ENCODE measurements around the gene ZP4. TPM values are rescaled to one million over a fixed set of nuclear protein-coding genes. Genes with fewer than 3 reads are reported as not detected.

The ZP4 gene
- total RNA-seq, 1 donor from 2014 or later: not detected

DNA sequence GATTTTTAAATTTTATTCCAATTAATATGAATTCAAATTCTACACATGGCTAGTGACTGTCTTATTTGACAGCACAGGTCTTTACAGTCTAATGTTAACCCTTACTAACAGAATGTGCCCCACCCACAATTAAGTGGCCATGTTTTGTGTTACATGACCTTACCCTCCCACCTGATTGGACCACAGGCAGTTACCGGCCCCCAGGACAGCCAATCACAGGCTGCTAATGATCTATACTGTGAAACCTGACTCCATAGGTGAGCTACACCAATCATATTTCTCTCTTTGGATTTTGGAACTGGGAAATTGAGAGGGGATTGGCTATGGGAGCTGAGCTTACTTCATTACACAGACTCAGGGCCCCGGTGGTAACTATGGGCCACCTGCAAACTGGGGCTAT is 27.5 kb downstream of the ZP4 start:
- no peak for DNase-seq (ENCODE audit: low spot score)
- H3K36me3 Mint-ChIP-seq (ENCODE audit: low read depth): no peaks in the 10 kb centered on the region
- TF ChIP-seq, protein P1, sequence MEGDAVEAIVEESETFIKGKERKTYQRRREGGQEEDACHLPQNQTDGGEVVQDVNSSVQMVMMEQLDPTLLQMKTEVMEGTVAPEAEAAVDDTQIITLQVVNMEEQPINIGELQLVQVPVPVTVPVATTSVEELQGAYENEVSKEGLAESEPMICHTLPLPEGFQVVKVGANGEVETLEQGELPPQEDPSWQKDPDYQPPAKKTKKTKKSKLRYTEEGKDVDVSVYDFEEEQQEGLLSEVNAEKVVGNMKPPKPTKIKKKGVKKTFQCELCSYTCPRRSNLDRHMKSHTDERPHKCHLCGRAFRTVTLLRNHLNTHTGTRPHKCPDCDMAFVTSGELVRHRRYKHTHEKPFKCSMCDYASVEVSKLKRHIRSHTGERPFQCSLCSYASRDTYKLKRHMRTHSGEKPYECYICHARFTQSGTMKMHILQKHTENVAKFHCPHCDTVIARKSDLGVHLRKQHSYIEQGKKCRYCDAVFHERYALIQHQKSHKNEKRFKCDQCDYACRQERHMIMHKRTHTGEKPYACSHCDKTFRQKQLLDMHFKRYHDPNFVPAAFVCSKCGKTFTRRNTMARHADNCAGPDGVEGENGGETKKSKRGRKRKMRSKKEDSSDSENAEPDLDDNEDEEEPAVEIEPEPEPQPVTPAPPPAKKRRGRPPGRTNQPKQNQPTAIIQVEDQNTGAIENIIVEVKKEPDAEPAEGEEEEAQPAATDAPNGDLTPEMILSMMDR (IDR thresholded peaks at IDR 0.05): no peak
- no peak overlapping the region for H3K27ac Mint-ChIP-seq (ENCODE audit: unreplicated experiment)
- peaks cover 8% of the 10 kb centered on the region for H3K4me1 Mint-ChIP-seq (ENCODE audit: low read depth)
- no peaks in the 10 kb centered on the region for H3K9me3 Mint-ChIP-seq (ENCODE audit: low read depth)
- peaks cover 6% of the 10 kb centered on the region for H3K27me3 Mint-ChIP-seq (ENCODE audit: low read depth)
- no peak overlapping the region for H3K4me3 Mint-ChIP-seq (ENCODE audit: unreplicated experiment)

DNA sequence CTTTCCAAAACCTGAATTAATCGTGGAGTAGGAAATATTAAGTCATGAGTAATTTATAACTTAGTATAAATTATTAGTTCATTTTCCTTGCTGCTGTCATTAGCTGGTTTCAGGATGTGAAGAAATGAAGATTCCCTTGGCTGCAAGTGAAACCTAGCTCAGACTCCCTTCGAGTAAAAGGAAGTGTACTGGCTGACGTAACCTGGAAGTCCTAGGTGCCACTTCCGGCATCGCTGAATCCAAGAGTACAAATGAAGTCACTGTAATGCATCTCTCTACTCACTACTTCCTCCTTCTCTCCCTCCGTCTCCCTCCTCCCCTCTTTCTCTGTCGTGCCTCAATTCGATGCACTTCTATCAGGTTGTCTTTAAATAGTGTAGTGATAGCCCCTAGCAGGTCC is 28.8 kb downstream of the ZP4 start:
- peaks cover 9% of the 10 kb centered on the region for H3K27me3 Mint-ChIP-seq (ENCODE audit: low read depth)
- H3K4me1 Mint-ChIP-seq (ENCODE audit: low read depth): peaks cover 8% of the 10 kb centered on the region
- no peaks in the 10 kb centered on the region for H3K36me3 Mint-ChIP-seq (ENCODE audit: low read depth)
- no peak for DNase-seq (ENCODE audit: low spot score)
- TF ChIP-seq, protein P1 (IDR thresholded peaks at IDR 0.05): no peak
- H3K4me3 Mint-ChIP-seq (ENCODE audit: unreplicated experiment): no peak overlapping the region
- H3K27ac Mint-ChIP-seq (ENCODE audit: unreplicated experiment): no peak overlapping the region
- H3K9me3 Mint-ChIP-seq (ENCODE audit: low read depth): no peaks in the 10 kb centered on the region

DNA sequence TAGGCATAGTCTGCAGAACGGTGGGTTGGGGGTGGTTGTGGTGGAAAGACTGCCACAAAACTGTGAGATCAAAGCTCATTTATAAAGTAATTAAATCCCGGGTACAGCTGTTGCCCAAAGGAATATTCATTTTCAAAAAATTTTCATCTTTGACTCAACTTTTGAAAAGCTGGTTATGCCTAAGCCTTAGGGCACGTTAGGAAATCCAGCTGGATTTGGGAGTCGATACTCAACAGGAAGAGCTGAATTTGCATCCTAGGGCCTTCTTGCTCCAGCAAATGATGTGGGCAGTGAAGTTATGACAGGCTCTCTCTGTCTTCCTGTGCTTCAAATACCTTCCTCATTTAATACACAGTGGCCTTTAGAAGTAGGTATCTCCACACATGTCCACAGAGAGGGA is 31.7 kb downstream of the ZP4 start:
- Mint-ChIP-seq H3K36me3 (ENCODE audit: low read depth) (no peaks in the 10 kb centered on the region), H3K27me3 (ENCODE audit: low read depth) (peaks cover 9% of the 10 kb centered on the region), H3K9me3 (ENCODE audit: low read depth) (no peaks in the 10 kb centered on the region), H3K27ac (ENCODE audit: unreplicated experiment) (no peak overlapping the region), H3K4me3 (ENCODE audit: unreplicated experiment) (no peak overlapping the region), H3K4me1 (ENCODE audit: low read depth) (no peaks in the 10 kb centered on the region)
- DNase-seq (ENCODE audit: low spot score): no peak
- TF ChIP-seq, protein P1 (IDR thresholded peaks at IDR 0.05): no peak

DNA sequence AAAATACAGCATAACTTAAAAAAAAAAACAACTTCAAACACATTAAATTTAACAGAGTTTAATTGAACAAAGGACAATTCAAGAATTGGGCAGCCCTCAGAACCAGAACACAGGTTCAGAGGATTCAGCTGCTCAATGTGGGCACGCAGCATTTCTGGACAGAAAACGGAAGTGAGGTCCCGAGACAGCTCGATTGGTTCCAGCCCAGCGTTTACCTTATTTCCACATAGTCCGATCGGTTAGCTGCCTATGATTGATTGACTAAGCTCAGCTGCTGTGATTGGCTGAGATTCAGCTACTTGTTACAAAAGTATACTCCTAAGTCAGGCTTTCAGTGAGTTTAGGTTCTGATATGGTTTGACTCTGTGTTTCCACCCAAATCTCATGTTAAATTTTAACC is 33.3 kb downstream of the ZP4 start:
- Mint-ChIP-seq H3K4me3 (ENCODE audit: unreplicated experiment) (no peak overlapping the region), H3K27me3 (ENCODE audit: low read depth) (peaks cover 13% of the 10 kb centered on the region), H3K4me1 (ENCODE audit: low read depth) (no peaks in the 10 kb centered on the region), H3K36me3 (ENCODE audit: low read depth) (no peaks in the 10 kb centered on the region), H3K9me3 (ENCODE audit: low read depth) (no peaks in the 10 kb centered on the region), H3K27ac (ENCODE audit: unreplicated experiment) (no peak overlapping the region)
- DNase-seq (ENCODE audit: low spot score): no peak
- TF ChIP-seq, protein P1 (IDR thresholded peaks at IDR 0.05): no peak

DNA sequence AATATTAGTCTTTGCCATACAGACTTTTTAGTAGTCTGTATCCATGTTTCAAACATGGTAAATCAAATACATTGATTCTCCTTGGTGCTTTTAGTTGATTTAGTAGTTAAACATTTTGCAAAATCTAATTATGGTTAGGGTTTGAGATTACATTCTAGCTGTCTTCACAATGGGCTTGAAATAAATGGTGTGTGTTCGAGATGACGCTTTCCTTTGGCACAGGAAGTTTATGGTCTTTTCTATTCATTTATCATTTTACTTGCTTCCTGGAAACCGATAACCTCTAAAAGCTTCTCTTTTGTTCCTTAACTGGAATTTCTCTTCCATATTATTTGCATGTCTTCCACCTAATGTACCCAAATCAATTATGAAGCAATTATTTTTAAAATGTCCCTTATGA is 38.4 kb downstream of the ZP4 start:
- Mint-ChIP-seq H3K27me3 (ENCODE audit: low read depth) (peaks cover 16% of the 10 kb centered on the region), H3K4me3 (ENCODE audit: unreplicated experiment) (no peak overlapping the region), H3K27ac (ENCODE audit: unreplicated experiment) (no peak overlapping the region), H3K9me3 (ENCODE audit: low read depth) (no peaks in the 10 kb centered on the region), H3K36me3 (ENCODE audit: low read depth) (no peaks in the 10 kb centered on the region), H3K4me1 (ENCODE audit: low read depth) (no peaks in the 10 kb centered on the region)
- no peak for DNase-seq (ENCODE audit: low spot score)
- TF ChIP-seq, protein P1 (IDR thresholded peaks at IDR 0.05): no peak

Data from chondrocyte (in vitro differentiated cells).